Body of pancreas (tissue), 4 donors: Measurements from ENCODE around the gene RNASEH1.

Experiments used
- CTCF ChIP-seq, 7 experiments: fragments of 450-650 bp in 4 of 7; fragments of 200-600 bp in 3 of 7; sonication (generic) in 3 of 7; IDR thresholded peaks; one replicate each; pipeline ENCODE4 v1.5.1; 2016 to 2019; ENCODE audit warnings: antibody characterized with exemption in 7 of 7
- POLR2A ChIP-seq, 3 donors: fragments of 450-650 bp; IDR thresholded peaks; one replicate each; pipeline ENCODE4 v1.6.1; 2016; ENCODE audit warnings: antibody characterized with exemption in 3 of 3, mild to moderate bottlenecking in 2 of 3

DNA sequence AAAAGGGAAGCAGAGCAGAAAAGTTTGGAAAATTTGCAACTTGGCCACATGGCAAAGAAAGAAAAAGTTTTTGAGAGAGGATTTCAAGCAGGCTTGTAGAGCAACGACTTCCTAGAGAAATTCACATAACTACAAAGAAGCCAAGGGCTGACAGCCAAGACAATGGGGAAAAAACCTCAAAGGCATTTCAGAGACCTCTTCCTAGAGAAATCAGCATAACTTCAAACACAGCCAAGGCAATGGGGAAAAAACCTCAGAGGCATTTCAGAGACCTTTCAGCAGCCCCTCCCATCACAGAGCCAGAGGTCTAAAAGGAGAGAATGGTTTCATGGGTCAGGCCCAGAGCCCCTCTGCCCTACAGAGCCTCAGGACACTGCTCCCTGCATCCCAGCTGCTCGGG lies 46.0 kb downstream of the RNASEH1 start:
- TF ChIP-seq CTCF (IDR thresholded peaks at IDR 0.05) (no peak), POLR2A (IDR thresholded peaks at IDR 0.05) (no peak)
